22Rv1 (cell line): ENCODE results near the gene TMEM35B.
"Not testable (repeated sequence)": the region's sequence is repeated elsewhere in the genome, so short reads cannot be mapped to it uniquely, and the experiment has no call there.

ENCODE experiments used
- ZFX ChIP-seq: fragments of 450-650 bp; IDR thresholded peaks from 2 replicates; pipeline ENCODE4 v1.6.1; 2017; ENCODE audit warnings: antibody characterized with exemption, borderline replicate concordance
- TF ChIP-seq, protein P1 (sequence below): fragments of 450-650 bp; IDR thresholded peaks from 2 replicates; pipeline ENCODE4 v1.5.1; 2017; ENCODE audit warnings: mild to moderate bottlenecking

GRCh38 chr1:34985609-34985904, 410 bp upstream of the TMEM35B start:
- TF ChIP-seq, protein P1, sequence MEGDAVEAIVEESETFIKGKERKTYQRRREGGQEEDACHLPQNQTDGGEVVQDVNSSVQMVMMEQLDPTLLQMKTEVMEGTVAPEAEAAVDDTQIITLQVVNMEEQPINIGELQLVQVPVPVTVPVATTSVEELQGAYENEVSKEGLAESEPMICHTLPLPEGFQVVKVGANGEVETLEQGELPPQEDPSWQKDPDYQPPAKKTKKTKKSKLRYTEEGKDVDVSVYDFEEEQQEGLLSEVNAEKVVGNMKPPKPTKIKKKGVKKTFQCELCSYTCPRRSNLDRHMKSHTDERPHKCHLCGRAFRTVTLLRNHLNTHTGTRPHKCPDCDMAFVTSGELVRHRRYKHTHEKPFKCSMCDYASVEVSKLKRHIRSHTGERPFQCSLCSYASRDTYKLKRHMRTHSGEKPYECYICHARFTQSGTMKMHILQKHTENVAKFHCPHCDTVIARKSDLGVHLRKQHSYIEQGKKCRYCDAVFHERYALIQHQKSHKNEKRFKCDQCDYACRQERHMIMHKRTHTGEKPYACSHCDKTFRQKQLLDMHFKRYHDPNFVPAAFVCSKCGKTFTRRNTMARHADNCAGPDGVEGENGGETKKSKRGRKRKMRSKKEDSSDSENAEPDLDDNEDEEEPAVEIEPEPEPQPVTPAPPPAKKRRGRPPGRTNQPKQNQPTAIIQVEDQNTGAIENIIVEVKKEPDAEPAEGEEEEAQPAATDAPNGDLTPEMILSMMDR, result not testable (repeated sequence)
- not testable (repeated sequence) for TF ChIP-seq ZFX
